HuH-7.5 (cell line): ENCODE measurements around the gene WNT1.
A peak's percentile ranks its signal among the peaks of the same experiment; 100 is the strongest.

Experiments used
- DNase-seq: peaks from one replicate; pipeline ENCODE4 v3.0.0; 2011; ENCODE audit warnings: low spot score

The WNT1 gene

DNA sequence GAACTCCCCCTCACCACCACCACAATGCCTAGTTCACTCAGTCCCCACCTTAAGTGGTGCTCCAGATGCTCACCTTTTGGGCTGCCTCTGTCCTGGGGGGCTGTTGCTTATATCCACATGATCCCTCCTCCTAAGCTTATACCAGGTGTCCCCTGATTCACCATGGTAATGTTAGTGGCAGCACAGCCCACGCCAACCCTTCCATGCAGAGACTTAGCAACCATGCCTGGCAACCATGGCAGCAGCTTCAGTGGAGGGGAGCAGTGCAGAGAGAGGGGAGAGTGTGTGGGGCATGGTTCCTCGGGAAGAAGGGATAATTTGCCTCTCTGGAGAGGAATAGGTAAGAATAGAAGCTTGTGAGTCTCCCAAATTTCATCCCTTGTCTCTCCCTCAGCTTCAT, 22.2 kb downstream of the WNT1 start:
- no peak for DNase-seq

DNA sequence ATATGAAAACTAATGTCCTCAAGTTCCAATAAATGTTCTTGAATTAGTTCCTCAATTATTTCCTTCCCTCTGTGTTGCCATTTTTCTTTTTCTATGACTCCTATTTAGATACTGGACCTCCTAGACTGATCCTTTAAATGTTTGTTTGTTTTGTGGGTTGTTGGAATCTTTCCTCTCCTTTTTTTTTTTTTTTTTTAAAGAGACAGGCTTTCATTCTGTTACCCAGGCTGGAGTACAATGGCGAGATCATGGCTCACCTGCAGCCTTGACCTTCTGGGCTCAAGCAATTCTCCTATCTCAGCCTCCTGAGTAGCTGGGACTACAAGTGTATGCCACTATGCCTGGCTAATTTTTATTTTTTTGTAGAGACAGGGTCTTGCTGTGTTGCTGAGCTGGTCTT, 30.8 kb downstream of the WNT1 start:
- DNase-seq = no peak

DNA sequence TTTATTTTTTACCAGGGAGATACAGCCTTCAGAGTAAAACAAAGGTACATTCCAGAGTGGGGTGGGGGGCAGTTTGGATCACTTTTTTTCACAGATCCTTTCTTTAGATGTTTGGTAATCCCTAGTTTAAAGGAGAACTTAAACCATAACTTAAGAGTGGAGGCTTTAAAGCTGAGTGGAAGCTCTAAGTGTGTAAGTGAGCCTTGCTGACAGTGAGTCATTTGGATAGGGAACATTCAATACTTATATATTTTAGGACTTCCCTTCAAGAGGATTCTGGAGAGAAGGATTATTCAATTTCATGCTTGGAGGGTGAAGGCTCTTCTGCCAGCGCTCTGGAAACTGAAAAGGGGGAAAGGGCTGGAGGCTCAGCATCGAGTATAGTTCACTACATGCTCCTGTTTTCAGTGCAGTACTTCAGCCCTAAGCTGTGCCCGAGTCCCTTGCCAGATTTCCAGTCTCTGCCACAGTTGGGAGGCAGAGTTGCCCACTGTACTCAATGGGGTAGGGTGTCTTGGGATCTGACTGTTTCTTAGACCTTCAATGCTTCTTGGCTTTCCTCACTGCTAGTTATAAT, 32.1 kb downstream of the WNT1 start:
- DNase-seq = no peak

DNA sequence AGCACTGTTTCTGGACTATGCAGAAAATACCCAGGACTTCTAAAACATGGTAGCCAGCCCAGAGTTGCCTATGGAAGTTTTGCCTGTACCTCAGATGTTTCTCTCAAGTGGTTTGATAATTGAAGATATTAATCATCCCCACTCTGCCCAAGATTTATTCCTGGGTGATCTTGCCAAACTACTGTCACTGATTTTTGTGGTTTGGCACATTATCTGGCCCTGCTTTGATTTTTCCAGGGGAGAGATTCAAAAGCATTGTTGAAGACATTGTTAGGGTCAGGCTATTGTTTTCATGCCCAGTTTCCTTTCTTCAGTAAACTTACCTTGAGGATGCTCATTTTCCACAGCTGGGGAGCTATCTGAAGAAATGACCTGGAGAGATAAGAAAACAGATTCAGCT, 34.6 kb downstream of the WNT1 start:
- no peak for DNase-seq

DNA sequence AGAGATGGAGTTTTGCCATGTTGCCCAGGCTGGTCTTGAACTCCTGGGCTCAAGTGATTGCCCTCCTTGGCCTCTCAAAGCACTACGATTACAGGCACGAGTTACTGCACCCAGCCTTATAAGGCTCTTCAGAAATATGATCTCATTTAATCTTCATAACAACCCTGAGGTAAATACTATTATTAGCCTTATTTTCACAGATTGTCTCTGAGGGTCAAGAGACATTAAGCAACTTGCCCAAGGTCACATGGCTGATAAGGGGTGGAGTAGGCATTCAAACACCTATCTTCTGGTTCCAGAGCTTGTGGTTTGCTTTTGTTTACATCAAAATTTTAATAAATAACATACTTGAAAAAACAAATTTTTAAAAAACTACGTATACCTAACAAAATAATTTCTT, 35.3 kb downstream of the WNT1 start:
- DNase-seq = no peak

DNA sequence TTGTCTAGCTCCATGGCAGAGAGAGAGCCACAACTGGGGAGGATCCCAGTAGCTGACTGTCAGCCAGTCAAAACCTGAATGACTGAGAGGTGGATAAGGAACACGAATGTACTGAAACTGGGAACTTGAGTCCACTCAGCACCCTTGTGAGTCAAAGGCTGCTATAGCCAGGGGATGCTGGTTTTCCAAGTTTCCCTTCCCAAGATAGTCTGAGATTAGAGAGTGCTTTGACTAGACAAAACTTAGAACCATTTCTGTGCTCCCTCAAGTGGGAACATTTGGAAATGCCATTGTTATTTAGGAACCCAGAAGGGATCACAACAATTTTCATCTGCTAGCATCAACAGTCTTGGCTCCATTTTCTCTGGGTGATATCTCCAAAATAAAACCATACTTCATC, 36.4 kb downstream of the WNT1 start:
- no peak for DNase-seq

DNA sequence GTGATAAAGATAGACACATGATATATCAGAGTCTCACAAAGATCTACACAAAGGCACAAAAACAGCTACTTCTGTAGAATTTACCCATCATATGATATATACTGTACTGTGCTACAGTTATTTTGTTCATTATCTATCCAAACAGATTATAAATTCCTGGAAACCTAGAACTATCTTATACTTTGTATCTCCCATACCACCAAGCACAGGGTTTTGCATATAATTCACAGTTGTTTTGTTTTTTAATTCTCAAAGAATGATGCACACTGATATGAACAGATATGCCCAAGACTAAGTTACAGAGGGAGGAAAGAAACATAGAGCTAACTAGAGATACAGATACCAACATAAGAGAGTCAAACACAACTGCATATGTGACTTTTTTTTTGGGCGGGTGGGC, 37.1 kb downstream of the WNT1 start:
- no peak for DNase-seq

DNA sequence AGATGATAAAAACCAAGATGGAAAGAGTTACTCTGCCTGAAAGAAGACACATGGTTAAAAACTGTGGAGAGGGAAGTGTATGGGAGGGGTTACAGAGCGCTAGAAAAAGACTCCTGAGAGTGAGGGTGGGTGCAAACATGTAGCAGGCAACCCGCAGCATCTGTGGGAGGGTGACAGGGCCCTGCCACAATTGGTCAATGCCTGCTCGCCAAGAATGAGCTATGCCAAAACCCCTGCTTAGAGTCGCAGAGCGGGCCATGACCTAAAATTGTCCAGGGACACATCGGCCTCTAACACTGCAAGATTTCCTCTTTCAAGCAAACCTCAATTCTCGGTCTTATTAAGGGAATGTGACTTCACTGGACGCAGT, 39.8 kb downstream of the WNT1 start:
- DNase-seq = no peak

DNA sequence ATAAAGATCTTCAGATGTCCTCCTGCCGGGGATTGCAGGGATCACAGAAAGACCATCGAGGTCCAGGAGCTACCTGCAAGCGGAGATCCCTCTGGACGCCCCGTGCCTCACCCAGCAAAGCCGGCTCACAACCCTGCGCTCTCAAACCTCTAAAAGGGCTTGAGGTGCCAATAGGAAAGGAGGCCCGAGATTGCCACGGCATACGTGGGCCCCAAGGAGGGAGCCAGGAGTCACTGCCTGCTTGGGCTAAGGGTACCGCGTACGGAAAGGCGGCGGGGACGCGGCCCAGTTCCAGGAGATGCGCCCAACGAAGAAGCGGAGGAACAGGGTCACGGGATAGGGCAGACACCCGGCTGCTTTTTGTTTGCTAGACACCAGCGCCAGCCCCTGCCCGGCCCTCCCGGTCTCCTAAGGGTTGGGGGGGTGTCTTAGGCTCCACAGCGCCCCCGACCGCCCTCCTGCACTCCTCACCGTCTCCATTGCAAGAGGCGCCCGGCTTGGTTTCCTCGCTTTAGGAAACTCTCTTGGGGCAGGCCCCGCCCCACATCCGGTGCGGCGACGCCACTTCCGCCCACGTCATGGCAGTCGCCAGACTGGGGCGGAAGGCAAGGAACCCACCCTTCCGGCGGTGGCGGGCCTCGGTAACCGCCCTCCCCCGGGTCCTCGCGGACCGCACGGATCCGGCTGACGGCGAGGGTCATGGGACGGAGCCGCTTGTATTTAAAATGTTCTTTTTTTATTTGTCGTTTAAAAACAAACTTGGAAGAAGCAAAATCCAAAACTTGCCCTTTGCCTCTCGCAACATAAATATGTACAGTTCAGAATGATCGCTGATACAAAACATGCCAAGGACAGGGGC, 40.4 kb downstream of the WNT1 start, which contains the start of gene PRKAG1:
PRKAG1 (minus strand) TSS at position 516 of the 859 bp plus-strand sequence; CDS start at position 480, 36 bp downstream.
- DNase-seq = peak; percentile 98

DNA sequence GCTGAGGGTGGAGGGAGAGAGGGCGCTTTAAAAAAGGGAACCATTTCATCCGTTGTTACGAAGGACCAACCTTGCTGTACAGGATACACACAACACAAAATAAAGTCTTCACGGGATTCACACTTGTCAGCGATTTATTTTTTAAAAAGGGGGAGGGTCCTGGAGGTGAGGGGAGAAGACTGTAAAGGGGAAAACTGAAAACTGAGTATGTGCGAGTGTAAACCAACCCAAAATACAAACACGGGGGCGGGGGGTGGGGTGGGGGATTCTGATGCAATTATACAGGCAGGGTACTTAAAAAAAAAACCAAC, 41.0 kb downstream of the WNT1 start:
- no peak for DNase-seq

DNA sequence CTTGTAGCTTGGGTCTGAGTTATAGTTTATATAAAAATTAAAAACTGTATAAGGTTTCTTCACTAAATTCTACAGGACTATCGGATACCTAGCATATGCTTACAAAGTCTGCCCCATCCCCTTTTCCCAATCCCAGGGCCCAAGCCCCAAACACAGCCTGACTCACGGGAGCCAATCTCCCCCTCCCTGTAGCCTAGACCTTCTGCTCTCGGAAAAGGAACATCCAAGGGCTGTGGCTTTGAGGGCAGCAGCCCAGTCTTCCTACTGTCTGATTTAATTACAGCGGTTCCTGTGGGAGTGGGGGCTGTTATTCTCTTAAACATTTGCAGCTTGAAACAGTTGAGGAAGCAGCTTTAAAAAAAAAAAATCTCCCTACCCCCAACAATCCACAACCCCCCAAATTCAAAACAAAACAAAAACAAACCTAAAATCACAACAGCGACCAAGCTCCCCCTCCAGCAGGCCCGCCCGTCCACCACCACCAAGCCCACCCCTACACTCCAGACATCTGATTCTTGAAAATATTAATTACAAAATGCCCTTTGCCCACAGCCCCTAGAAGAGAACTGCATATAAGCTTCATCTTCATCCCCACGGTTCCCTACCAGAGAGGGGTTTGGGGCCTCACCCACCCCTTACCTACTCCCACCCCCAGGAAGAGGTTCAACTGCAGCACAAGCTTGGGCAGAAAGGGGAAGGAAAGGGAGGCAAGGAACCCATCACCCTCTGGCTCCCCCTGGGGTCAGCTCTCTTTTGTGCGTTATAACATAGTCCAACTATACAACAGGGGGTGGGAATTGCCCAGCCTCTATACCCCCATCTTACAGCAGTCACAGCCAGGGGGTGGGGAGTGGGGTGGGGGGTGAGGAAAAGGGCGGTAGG, 41.6 kb downstream of the WNT1 start:
- peak; percentile 87 for DNase-seq

DNA sequence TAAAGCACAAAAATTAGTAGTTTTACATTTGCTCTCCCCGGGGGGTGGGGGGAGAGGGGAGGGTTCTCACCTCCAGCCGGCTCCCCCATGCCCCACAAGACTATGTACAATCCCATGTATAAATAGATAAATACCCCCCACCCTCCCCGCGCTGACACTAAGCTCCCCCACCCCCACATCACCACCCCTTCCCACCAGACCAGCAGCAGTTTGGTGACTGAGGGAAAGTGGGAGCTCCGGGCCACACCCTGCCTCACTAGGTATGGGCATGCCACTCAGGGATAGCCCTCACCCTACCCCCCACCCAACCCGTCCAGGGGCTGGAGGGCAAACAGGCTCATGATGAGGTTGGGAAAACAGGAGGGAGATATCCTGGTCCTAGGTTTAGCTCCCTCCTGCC, 42.3 kb downstream of the WNT1 start:
- no peak for DNase-seq

DNA sequence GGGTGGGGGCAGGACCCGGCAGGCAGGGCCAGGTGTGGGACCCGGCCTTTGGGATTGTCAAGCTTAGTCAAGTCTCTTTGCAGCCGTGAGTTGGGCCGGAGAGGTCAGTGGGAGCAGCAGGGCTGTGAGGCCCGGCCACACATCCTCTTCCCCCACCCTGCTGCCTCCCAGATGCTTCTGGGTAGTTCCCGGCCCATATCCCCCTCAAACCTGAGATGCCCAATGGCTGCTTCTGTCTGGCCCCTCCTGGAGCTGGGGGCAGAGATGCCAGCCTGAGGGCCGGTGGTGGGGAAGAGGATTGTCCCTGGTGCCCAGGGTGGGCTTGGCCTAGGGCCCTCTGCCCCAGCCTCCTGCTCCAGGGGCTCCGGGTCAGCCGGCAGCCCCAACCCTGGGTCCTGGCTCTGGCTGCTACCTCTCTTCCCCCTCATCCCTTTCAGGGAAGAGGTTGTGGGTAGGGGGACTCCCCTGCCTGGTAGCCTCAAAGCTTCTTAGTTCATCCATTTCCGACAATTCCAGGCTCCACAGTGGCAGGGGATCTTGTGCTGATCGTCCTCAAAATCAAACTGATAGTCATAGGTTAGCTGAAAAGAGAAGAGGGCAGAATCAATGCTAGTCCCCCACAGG, 43.3 kb downstream of the WNT1 start:
- DNase-seq = no peak

DNA sequence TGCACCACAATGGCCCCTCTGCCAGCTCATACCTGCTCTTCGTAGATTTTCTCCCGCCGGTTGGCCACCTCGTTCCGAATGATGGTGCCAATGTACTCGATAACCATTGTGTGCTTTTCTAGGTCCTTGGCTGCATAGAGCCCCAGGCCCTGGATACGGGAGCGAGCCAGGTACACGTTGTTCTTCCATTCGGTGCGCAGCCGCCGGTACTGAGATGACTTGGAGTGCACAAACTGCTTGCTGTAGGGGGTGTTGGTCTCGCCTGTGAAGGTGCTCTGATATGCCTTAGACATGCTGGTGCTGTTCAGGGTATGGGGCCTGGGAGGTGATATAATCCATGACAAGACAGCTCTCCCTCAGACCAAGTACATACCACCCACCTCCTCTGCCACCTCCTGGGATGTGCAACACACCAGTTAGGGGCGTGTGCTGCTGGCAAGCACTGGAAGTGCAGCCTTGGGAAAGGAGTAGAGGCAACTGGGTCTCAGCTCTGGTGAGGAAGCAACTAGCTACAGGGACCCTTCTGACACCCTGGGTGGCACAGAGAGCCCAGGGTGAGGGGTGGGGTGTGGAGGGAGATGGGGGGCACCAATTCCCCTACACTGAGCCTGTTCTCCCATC, 44.5 kb downstream of the WNT1 start:
- DNase-seq = no peak

DNA sequence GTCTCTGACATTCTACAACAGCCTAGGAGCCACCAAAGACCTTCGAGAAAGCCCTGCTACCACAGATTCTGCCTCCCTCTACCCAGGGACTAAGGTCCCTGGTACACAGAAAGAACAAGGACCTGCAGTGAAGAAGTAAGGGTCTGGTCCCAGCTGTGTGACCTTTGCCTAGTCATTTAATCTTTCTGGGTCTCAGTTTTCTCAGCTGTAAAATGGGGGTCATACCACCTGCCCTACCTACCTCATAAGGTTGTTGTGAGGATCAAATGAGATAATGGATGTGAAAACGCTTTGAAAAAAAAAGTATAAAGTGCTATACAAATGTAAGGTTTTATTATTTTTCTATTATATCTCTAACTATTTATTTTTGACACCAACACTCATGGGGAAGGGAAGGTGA, 45.7 kb downstream of the WNT1 start:
- no peak for DNase-seq

DNA sequence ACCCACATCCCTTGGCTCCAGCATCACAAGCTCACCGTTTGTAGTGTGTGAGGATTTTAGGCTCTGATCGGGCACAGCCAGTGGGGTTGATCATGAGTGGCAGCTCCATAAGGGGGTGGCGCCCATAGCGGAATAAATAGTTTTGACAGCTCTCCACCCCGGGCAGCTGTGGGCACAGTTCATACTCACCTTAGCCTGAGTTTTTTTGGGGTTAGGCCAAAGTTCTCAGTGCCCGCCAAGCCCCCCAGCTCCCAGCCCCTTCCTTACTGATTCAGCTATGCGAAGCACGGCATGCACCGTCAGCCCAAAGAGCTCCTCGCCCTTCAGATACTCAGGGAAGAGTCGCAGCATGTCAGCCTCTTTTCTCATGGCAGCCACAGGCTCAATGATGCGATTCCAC, 46.4 kb downstream of the WNT1 start:
- DNase-seq = no peak

DNA sequence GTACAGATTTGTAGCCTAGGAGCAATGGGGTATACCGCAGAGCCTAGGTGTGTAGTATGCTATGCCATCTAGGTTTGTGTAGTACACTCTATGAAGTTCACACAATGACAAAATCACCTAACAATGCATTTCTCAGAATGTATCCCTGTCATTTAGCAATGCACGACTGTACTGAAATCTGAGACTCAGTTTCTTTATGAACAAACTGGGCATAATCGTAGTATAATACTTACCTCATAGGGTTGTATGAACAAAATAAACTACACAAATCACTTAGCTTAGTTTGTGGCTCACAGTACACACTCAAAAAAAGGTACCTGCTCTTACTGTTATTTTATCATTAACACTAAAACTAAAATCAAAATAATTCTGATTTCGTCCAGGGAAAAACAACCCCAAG, 47.3 kb downstream of the WNT1 start:
- DNase-seq = no peak

DNA sequence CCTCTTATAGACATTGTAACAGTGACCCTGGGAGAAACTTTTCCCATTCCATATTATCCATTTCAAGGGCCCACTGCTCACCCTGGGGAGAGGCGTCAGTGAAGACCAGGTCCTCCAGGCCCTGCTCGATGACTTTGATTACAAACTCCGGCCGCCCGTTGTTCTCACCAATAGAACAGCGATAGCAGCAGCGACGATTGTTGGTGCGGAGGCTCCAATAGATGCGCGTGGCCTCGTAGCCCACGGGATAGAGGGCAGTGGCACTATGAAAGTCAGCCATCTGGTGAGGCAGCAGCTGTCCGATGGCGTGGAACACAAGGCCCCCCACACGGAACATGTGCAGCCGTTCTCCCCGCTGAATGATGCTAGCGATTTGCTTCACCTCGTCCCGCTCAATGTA, 48.0 kb downstream of the WNT1 start:
- no peak for DNase-seq

DNA sequence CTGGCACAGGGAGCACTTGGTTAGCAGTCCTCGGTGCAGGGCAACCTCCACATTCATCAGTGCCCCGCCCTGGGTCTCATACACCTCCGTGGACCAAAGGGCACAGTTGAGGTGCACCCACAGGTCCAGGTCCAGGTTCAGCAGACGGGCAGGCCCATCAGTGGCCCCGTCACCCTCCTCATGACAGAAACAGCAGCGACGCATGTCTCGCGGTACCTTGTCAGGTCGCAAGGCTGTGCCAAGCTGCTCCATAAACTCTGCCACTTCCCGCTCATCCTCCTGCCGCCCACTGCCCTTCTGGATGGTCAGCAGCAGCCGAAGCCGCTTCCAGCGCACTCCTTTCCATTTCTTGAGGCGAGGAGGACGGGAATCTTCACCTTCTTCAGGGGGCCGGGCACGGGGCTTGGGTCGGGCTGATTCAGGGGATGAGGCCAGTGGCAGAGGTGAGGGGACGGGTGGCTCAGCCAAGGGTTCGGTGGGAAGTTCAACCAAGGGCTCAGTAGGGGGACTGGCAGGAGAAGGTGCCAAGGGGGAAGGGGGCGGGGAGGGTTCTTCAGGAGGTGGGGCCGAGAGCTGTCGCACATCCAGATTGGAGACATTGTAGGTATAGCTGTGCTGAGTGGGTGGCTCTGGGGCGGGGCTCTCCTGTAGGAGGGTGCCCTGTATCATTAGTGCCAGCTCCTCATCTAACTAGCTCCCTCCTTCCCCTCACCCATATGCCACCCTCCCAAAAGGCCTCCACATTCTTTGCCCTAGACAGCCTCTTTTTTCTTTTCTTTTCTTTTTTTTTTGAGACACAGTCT, 48.8 kb downstream of the WNT1 start:
- DNase-seq = no peak

DNA sequence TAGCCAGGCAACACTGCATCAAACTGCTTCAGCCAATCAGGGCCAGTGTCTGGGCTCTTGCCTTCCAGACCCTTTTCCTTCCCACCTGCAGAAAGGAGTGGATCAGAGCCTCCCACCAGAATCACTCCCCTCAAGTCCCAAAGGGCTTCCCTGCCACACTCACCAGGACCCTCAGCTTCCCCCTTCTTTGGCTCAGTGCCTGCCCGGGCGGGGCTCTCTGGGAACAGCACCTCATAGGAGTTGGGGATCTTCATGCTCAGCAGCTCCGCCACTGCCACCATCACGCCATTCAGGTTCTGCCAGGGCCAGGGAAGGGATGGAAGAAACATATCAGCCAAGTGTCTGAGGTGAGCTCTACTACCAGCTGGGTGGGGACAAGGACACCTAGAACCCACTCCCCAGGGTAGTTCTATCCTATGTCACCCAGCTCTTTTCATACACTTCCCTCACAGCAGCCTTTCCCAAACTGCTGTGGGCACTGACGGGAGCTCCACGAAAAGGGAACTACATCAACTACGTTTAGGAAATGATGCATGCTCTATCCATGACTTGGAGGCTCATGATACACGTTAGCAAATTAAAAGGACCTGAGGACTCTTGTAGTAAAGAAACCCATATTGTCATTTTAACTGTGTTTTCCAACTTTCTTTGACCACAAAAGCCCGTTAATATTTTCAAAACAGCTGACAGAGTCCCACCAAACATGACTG, 49.9 kb downstream of the WNT1 start:
- no peak for DNase-seq
